Measurements from ENCODE around the gene BEAN1.

BEAN1 gene

GRCh38 chr16:66521951-66522771 is 95.1 kb downstream of the BEAN1 start:
- no peak for DNase-seq (ENCODE audit: low read depth)

- DNase-seq (ENCODE audit: low read depth): no peak
Observed at GRCh38 chr16:66522816-66523590, 95.9 kb downstream of the BEAN1 start.

GRCh38 chr16:66523861-66524354 is 96.8 kb downstream of the BEAN1 start:
- DNase-seq (ENCODE audit: low read depth): no peak

- DNase-seq (ENCODE audit: low read depth): no peak
Observed at GRCh38 chr16:66524601-66525164, 97.6 kb downstream of the BEAN1 start.

DNA sequence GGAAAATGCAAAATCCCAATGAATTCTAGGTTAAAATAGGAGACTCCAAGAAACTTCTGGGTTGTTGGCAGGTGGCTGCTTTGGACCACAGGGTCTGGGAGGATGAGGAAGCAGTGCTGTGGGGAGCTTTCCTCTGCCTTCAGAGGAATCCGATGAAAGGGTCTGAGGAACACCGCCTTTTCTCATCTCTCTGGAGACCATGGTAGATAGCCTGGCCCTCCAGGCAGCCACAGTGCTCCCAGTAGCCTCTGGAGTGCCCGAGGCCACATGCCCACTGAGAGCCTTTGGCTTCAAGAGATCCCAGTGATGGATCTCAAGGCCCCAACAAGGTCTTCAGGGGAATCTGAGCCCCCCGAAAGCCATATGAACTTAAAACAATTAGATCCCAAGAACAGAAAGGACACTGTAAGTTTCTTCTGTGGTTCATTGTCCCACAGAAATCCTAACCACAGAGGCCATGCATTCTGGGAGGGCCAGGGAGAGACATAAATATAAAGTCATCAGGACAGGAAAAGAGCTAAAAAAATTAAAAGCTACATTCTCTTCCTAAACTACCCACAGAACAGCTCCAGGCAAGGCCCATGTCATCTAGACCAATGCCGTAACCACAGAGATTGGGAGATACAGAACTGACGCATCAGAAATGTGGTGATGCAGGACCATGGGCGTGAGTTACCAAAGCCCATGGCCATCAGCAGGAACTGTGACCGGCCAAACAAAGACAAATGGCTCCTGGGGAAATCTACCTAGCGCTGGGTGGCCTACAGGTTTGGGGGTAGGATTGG is 98.5 kb downstream of the BEAN1 start:
- DNase-seq (ENCODE audit: low read depth): no peak

GRCh38 chr16:66528294-66528693 is 101.2 kb downstream of the BEAN1 start:
- DNase-seq (ENCODE audit: low read depth): no peak

- no peak for DNase-seq (ENCODE audit: low read depth)
Observed at GRCh38 chr16:66529475-66529874, 102.4 kb downstream of the BEAN1 start.

Measured in GM04503 (cell line).